Left ventricle myocardium superior (tissue), 1 donor: ENCODE data around the gene SIVA1. TPM values are rescaled to one million over a fixed set of nuclear protein-coding genes. Genes with fewer than 3 reads are reported as not detected.
"Not testable (repeated sequence)": the region's sequence is repeated elsewhere in the genome, so short reads cannot be mapped to it uniquely, and the experiment has no call there.

Experiments
- ATAC-seq: fragments of 200-7000 bp; cut with Tn5 transposase; one replicate; pipeline ENCODE4 v1.9.1; 2020; ENCODE audit warnings: mild to moderate bottlenecking, moderate library complexity
- DNase-seq: peaks from one replicate; pipeline ENCODE4 v3.0.0-alpha.2; 2020
- intact Hi-C: fragments of 100-400 bp; cut with micrococcal nuclease; formaldehyde crosslinking; loops from one replicate; pipeline ENCODE4 v1.11.0; 2022
- total RNA-seq: library from RNA; stranded (reverse); fragmentation: NEBNext Ultra II Directional; extraction: Animal tissue kit (Norgen Biotek cat#: 25700); gene quantifications from one replicate; pipeline ENCODE4 v1.2.1, GENCODE V29; 2021
- donor health status: DM: no; HTN: yes; CAD: no; lungs with severe emphysema.

Gene SIVA1
- total RNA-seq, 1 donor from 2014 or later, result 65.1 TPM

- peak; percentile 9 for ATAC-seq
- no peak for DNase-seq
- intact Hi-C loops, result no loop called here
Observed at GRCh38 chr14:104717646-104718045, 35.3 kb upstream of the SIVA1 start.

- intact Hi-C loops, result no loop called here
- DNase-seq, result no peak
- ATAC-seq, result no peak
Observed at GRCh38 chr14:104718147-104718546, 34.8 kb upstream of the SIVA1 start.

- intact Hi-C loops, result no loop called here
Observed at GRCh38 chr14:104718871-104719270, 34.1 kb upstream of the SIVA1 start.

GRCh38 chr14:104719343-104719742 lies 33.6 kb upstream of the SIVA1 start:
- ATAC-seq (no peak), DNase-seq (no peak)
- intact Hi-C loops, result no loop called here

More at GRCh38 chr14:104718871-104719270, 34.1 kb upstream of the SIVA1 start:
- DNase-seq (no peak), ATAC-seq (no peak)

- DNase-seq (peak; percentile 88), ATAC-seq (peak; percentile 50)
Observed at GRCh38 chr14:104721505-104722431, 31.2 kb upstream of the SIVA1 start.

GRCh38 chr14:104722938-104723650 lies 29.9 kb upstream of the SIVA1 start:
- ATAC-seq (no peak), DNase-seq (no peak)
- intact Hi-C loops, result no loop called here

More at GRCh38 chr14:104721505-104722431, 31.2 kb upstream of the SIVA1 start:
- intact Hi-C loops, result no loop called here

- intact Hi-C loops, result no loop called here
- ATAC-seq, result peak; percentile 66
- DNase-seq, result peak; percentile 89
Observed at GRCh38 chr14:104723651-104724406, 29.1 kb upstream of the SIVA1 start, which contains the start of gene ADSS1. TSS of gene ADSS1 (plus strand) at chr14:104724229. CDS start at chr14:104724271, 42 bp downstream.

- DNase-seq (peak; percentile 88), ATAC-seq (peak; percentile 53)
- intact Hi-C loops, result no loop called here
Observed at GRCh38 chr14:104724407-104724980, 28.5 kb upstream of the SIVA1 start.

- intact Hi-C loops, result no loop called here
- DNase-seq, result peak; percentile 85
- ATAC-seq, result peak; percentile 55
Observed at GRCh38 chr14:104724981-104725771, 27.8 kb upstream of the SIVA1 start.

GRCh38 chr14:104725772-104726548 lies 27.0 kb upstream of the SIVA1 start:
- ATAC-seq, result peak; percentile 1
- peak; percentile 42 for DNase-seq
- intact Hi-C loops, result no loop called here

- no peak for ATAC-seq
- DNase-seq, result peak; percentile 44
- intact Hi-C loops, result no loop called here
Observed at GRCh38 chr14:104726600-104727451, 26.1 kb upstream of the SIVA1 start.

GRCh38 chr14:104728631-104729030 lies 24.3 kb upstream of the SIVA1 start:
- intact Hi-C loops, result no loop called here
- ATAC-seq, result no peak
- DNase-seq, result no peak

- intact Hi-C loops, DNase-seq, ATAC-seq: not testable (repeated sequence)
Observed at GRCh38 chr14:104729176-104729834, 23.6 kb upstream of the SIVA1 start.

GRCh38 chr14:104729835-104730181 lies 23.1 kb upstream of the SIVA1 start:
- ATAC-seq, result no peak
- DNase-seq, result no peak
- intact Hi-C loops, result no loop called here

- no peak for ATAC-seq
- intact Hi-C loops, result no loop called here
- DNase-seq, result no peak
Observed at GRCh38 chr14:104730487-104730886, 22.5 kb upstream of the SIVA1 start.
